Thyroid gland (tissue), 4 donors: ENCODE measurements around the gene ITGB1. TPM values are rescaled to one million over a fixed set of nuclear protein-coding genes. Genes with fewer than 3 reads are reported as not detected.
"Not testable (repeated sequence)": the region's sequence is repeated elsewhere in the genome, so short reads cannot be mapped to it uniquely, and the experiment has no call there.

ENCODE experiments used
- DNase-seq, 2 donors: peaks; one replicate each; pipeline ENCODE4 v3.0.0-alpha.2; 2019
- H3K27ac ChIP-seq, 3 donors: fragments of 200-600 bp; sonication (generic); 1 replicate in 2 of 3; 2 replicates in 1 of 3; pipeline ENCODE4 v1.5.1; 2016 to 2019; ENCODE audit warnings: mild to moderate bottlenecking in 1 of 3, moderate library complexity in 1 of 3
- H3K27me3 ChIP-seq: fragments of 200-600 bp; sonication (generic); one replicate; pipeline ENCODE4 v1.5.1; 2019
- H3K36me3 ChIP-seq, 2 donors: fragments of 200-600 bp; sonication (generic); one replicate each; pipeline ENCODE4 v1.5.1; 2016 to 2019
- H3K4me1 ChIP-seq, 2 donors: fragments of 200-600 bp; sonication (generic); one replicate each; pipeline ENCODE4 v1.5.1; 2017 to 2019
- H3K4me3 ChIP-seq, 3 donors: fragments of 200-600 bp; sonication (generic); replicated peaks in 1 of 3; 1 replicate in 2 of 3; 2 replicates in 1 of 3; pipeline ENCODE4 v1.5.1; 2016; ENCODE audit warnings: mild to moderate bottlenecking in 1 of 3
- H3K9me3 ChIP-seq: fragments of 200-600 bp; sonication (generic); one replicate; pipeline ENCODE4 v1.5.1; 2017
- CTCF ChIP-seq, 6 experiments: fragments of 200-600 bp in 3 of 6; fragments of 450-650 bp in 3 of 6; sonication (generic) in 3 of 6; IDR thresholded peaks; one replicate each; pipeline ENCODE4 v1.5.1; 2016 to 2019; ENCODE audit warnings: antibody characterized with exemption in 6 of 6, mild to moderate bottlenecking in 2 of 6, inconsistent platforms in 1 of 6, moderate library complexity in 1 of 6
- POLR2A ChIP-seq, 2 donors: fragments of 450-650 bp; IDR thresholded peaks; one replicate each; pipeline ENCODE4 v1.6.1; 2017; ENCODE audit warnings: antibody characterized with exemption in 2 of 2, mild to moderate bottlenecking in 2 of 2, moderate library complexity in 1 of 2
- WGBS, 2 donors: methylation state at CpG; one replicate each; pipeline ENCODE4 v1.1.5; 2017; 5-methylcytosine and 5-hydroxymethylcytosine counted together
- intact Hi-C: fragments of 100-400 bp; cut with DNase I; formaldehyde crosslinking; loops from one replicate; pipeline ENCODE4 v1.15.1; 2023
- total RNA-seq, 4 donors: library from RNA; depleted of rRNA; stranded (reverse); fragments of >200 nt; gene quantifications; one replicate each; pipeline ENCODE4 v1.2.3, GENCODE V29; 2016

Gene ITGB1
- total RNA-seq, 4 donors from 2014 or later = 264 to 699 (median 417) TPM

- Histone ChIP-seq H3K4me1 (peaks cover 3 to 9% of the 10 kb centered on the region in 2 donors), H3K4me3 (peak overlapping the region in 2 of 3 donors; percentile 16 to 34), H3K27ac (peak overlapping the region; percentile 69 to 94 (median 81)), H3K9me3 (no peaks in the 10 kb centered on the region), H3K36me3 (no peaks in the 10 kb centered on the region), H3K27me3 (no peaks in the 10 kb centered on the region)
- intact Hi-C loops = no loop called here
- no peak for TF ChIP-seq POLR2A (IDR thresholded peaks at IDR 0.05)
- no peak for TF ChIP-seq CTCF (IDR thresholded peaks at IDR 0.05)
- 2 to 3% methylated on average over 6 of the region's 6 CpGs for WGBS, 2 donors
- no peak for DNase-seq
Measured at GRCh38 chr10:32980242-32980557, 22.2 kb upstream of the ITGB1 start.

- H3K4me3 ChIP-seq, H3K4me1 ChIP-seq, H3K27ac ChIP-seq, H3K36me3 ChIP-seq, H3K27me3 ChIP-seq, intact Hi-C loops, H3K9me3 ChIP-seq, DNase-seq: not testable (repeated sequence)
- 92 to 93% methylated on average over 14 of the region's 14 CpGs for WGBS, 2 donors
Measured at GRCh38 chr10:32979719-32980118, 21.7 kb upstream of the ITGB1 start.

- intact Hi-C loops = no loop called here
- Histone ChIP-seq H3K27me3 (no peaks in the 10 kb centered on the region), H3K27ac (no peak overlapping the region), H3K4me1 (peaks cover 3 to 9% of the 10 kb centered on the region in 2 donors), H3K9me3 (no peaks in the 10 kb centered on the region), H3K4me3 (no peak overlapping the region), H3K36me3 (no peaks in the 10 kb centered on the region)
- DNase-seq = no peak
- no peak for TF ChIP-seq POLR2A (IDR thresholded peaks at IDR 0.05)
- no peak for TF ChIP-seq CTCF (IDR thresholded peaks at IDR 0.05)
- WGBS, 2 donors = 85 to 91% methylated on average over 3 of the region's 3 CpGs
Measured at GRCh38 chr10:32979041-32979440, 21.0 kb upstream of the ITGB1 start.

- H3K9me3 ChIP-seq, H3K27me3 ChIP-seq, H3K4me1 ChIP-seq, H3K27ac ChIP-seq, DNase-seq, H3K36me3 ChIP-seq, H3K4me3 ChIP-seq, intact Hi-C loops: not testable (repeated sequence)
- WGBS, 2 donors = 85 to 96% methylated on average over 4 of the region's 4 CpGs
Measured at GRCh38 chr10:32977846-32978809, 20.1 kb upstream of the ITGB1 start.

- no peaks in the 10 kb centered on the region for H3K27me3 ChIP-seq
- 92 to 95% methylated on average over 3 of the region's 3 CpGs for WGBS, 2 donors
- H3K27ac ChIP-seq = no peak overlapping the region
- H3K4me1 ChIP-seq = peaks cover 14 to 18% of the 10 kb centered on the region in 2 donors
- no peaks in the 10 kb centered on the region for H3K9me3 ChIP-seq
- intact Hi-C loops = no loop called here
- H3K36me3 ChIP-seq = no peaks in the 10 kb centered on the region
- no peak for DNase-seq
- TF ChIP-seq CTCF (IDR thresholded peaks at IDR 0.05) (no peak), POLR2A (IDR thresholded peaks at IDR 0.05) (no peak)
- no peak overlapping the region for H3K4me3 ChIP-seq
Measured at GRCh38 chr10:32976338-32976737, 18.3 kb upstream of the ITGB1 start.

GRCh38 chr10:32972929-32973328 is 14.9 kb upstream of the ITGB1 start:
- H3K36me3 ChIP-seq = no peaks in the 10 kb centered on the region
- intact Hi-C loops = no loop called here
- H3K27ac ChIP-seq = no peak overlapping the region
- TF ChIP-seq POLR2A (IDR thresholded peaks at IDR 0.05) (no peak), CTCF (IDR thresholded peaks at IDR 0.05) (no peak)
- H3K27me3 ChIP-seq = no peaks in the 10 kb centered on the region
- no peak overlapping the region for H3K4me3 ChIP-seq
- H3K4me1 ChIP-seq = peaks cover 14 to 19% of the 10 kb centered on the region in 2 donors
- no peak for DNase-seq
- H3K9me3 ChIP-seq = no peaks in the 10 kb centered on the region
